Activated naive CD8-positive, alpha-beta T cell (primary cell): Measurements from ENCODE around the gene ADGRD2.

ENCODE experiments used
- H3K27ac Mint-ChIP-seq: one replicate; pipeline ENCODE4 v1.8.0; 2021; ENCODE audit warnings: mixed read lengths
- H3K27me3 Mint-ChIP-seq: one replicate; pipeline ENCODE4 v1.8.0; 2021; ENCODE audit warnings: mixed read lengths
- H3K36me3 Mint-ChIP-seq: one replicate; pipeline ENCODE4 v1.8.0; 2021; ENCODE audit warnings: mixed read lengths
- H3K4me1 Mint-ChIP-seq: one replicate; pipeline ENCODE4 v1.8.0; 2021; ENCODE audit warnings: low read depth, mixed read lengths
- H3K4me3 Mint-ChIP-seq: one replicate; pipeline ENCODE4 v1.8.0; 2021; ENCODE audit warnings: mild to moderate bottlenecking, mixed read lengths
- H3K9me3 Mint-ChIP-seq: one replicate; pipeline ENCODE4 v1.8.0; 2021; ENCODE audit warnings: low read depth, mixed read lengths

The ADGRD2 gene

GRCh38 chr9:124475868-124476690 is 25.8 kb downstream of the ADGRD2 start:
- no peak overlapping the region for H3K4me3 Mint-ChIP-seq
- H3K4me1 Mint-ChIP-seq = no peaks in the 10 kb centered on the region
- no peaks in the 10 kb centered on the region for H3K9me3 Mint-ChIP-seq
- H3K27ac Mint-ChIP-seq = no peak overlapping the region
- peaks cover 4% of the 10 kb centered on the region for H3K27me3 Mint-ChIP-seq
- H3K36me3 Mint-ChIP-seq = no peaks in the 10 kb centered on the region

GRCh38 chr9:124477211-124477647 is 27.0 kb downstream of the ADGRD2 start:
- Mint-ChIP-seq H3K4me1 (no peaks in the 10 kb centered on the region), H3K27me3 (peaks cover 1% of the 10 kb centered on the region), H3K27ac (no peak overlapping the region), H3K36me3 (no peaks in the 10 kb centered on the region), H3K9me3 (no peaks in the 10 kb centered on the region), H3K4me3 (no peak overlapping the region)

DNA sequence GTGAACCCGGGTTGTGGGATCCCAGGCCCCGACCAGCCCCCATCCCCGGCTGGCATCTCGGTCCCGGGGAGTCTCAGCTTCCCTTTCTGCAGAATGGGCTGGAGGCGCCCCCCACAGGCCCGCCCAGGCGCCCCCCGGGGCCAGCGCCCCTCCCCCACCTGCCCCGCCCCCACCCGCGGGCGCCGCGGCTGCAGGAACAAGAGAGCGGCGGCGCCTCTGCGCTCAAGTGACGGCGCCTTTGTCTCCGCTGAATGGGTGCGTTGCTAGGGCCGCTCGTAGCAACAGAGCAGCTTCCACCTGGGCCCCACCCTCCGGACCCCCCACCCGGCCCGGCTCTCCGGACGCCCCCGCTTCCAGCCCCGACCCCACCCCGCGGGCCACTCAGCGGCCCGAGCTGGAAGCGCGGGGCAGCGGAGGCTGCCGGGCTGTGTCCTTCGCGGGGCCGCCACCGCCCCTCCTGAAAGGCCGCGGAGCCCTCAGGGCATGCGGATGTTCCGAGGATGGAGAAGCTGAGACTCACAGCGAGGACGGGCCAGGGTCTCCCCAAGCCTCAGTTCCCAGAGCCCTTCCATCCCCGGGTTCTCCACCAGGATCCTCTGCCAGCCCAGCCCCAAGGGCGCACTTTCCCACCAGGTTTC is 27.5 kb downstream of the ADGRD2 start:
- Mint-ChIP-seq H3K36me3 (no peaks in the 10 kb centered on the region), H3K4me3 (no peak overlapping the region), H3K9me3 (no peaks in the 10 kb centered on the region), H3K4me1 (no peaks in the 10 kb centered on the region), H3K27ac (no peak overlapping the region), H3K27me3 (peaks cover 1% of the 10 kb centered on the region)

GRCh38 chr9:124478354-124478753 is 28.1 kb downstream of the ADGRD2 start:
- no peak overlapping the region for H3K27ac Mint-ChIP-seq

DNA sequence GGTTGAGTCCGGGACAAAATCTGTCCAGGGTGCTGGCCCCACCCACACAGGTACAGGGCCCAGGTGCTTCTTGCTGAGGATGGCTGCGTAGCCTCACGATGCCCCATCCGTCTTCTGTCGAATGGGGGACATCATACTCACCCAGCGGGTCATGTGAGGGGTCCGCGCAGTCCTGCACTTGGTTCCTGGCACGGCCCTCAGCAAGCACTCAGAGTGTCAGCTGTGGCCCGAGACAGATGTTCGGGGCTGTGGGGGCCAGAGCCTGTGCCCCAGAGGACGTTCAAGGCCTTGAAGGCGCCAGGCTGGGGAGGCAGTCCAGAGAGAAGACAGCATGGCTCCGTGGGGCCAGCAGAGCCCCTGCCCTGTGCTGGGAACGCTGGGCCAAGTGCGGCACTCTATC is 29.1 kb downstream of the ADGRD2 start:
- H3K4me1 Mint-ChIP-seq = no peaks in the 10 kb centered on the region
- no peak overlapping the region for H3K27ac Mint-ChIP-seq
- no peaks in the 10 kb centered on the region for H3K9me3 Mint-ChIP-seq
- H3K27me3 Mint-ChIP-seq = no peaks in the 10 kb centered on the region
- H3K4me3 Mint-ChIP-seq = no peak overlapping the region
- H3K36me3 Mint-ChIP-seq = no peaks in the 10 kb centered on the region

More at GRCh38 chr9:124478354-124478753, 28.1 kb downstream of the ADGRD2 start:
- no peaks in the 10 kb centered on the region for H3K9me3 Mint-ChIP-seq
- H3K36me3 Mint-ChIP-seq = no peaks in the 10 kb centered on the region
- H3K27me3 Mint-ChIP-seq = peaks cover 1% of the 10 kb centered on the region
- no peak overlapping the region for H3K4me3 Mint-ChIP-seq
- no peaks in the 10 kb centered on the region for H3K4me1 Mint-ChIP-seq

GRCh38 chr9:124479947-124480620 is 29.8 kb downstream of the ADGRD2 start:
- Mint-ChIP-seq H3K4me1 (no peaks in the 10 kb centered on the region), H3K27ac (no peak overlapping the region), H3K4me3 (no peak overlapping the region), H3K9me3 (no peaks in the 10 kb centered on the region), H3K27me3 (no peaks in the 10 kb centered on the region), H3K36me3 (no peaks in the 10 kb centered on the region)

DNA sequence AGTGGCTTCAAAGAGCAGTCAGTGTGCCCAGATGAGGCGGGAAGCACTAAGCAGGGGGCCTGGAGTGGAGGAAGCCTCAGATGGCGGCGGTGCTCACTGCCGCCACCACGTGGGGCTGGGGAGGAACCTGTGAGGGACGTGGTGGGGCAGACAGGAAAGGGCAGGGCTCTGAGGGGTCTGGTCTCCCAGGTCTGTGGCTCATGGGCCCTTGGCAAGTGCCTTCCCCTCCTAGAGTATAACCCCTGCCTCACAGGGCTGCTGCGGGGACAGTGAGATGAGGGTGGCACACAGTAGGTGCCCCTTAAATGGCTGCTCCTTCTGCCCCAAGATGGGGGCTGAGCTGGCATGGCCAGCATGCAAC is 30.4 kb downstream of the ADGRD2 start:
- H3K9me3 Mint-ChIP-seq = no peaks in the 10 kb centered on the region
- no peaks in the 10 kb centered on the region for H3K27me3 Mint-ChIP-seq
- H3K36me3 Mint-ChIP-seq = no peaks in the 10 kb centered on the region
- no peaks in the 10 kb centered on the region for H3K4me1 Mint-ChIP-seq
- H3K4me3 Mint-ChIP-seq = no peak overlapping the region
- H3K27ac Mint-ChIP-seq = no peak overlapping the region

GRCh38 chr9:124481115-124481514 is 30.9 kb downstream of the ADGRD2 start:
- no peak overlapping the region for H3K27ac Mint-ChIP-seq
- H3K4me1 Mint-ChIP-seq = no peaks in the 10 kb centered on the region
- H3K9me3 Mint-ChIP-seq = no peaks in the 10 kb centered on the region
- H3K27me3 Mint-ChIP-seq = no peaks in the 10 kb centered on the region
- no peak overlapping the region for H3K4me3 Mint-ChIP-seq
- no peaks in the 10 kb centered on the region for H3K36me3 Mint-ChIP-seq

DNA sequence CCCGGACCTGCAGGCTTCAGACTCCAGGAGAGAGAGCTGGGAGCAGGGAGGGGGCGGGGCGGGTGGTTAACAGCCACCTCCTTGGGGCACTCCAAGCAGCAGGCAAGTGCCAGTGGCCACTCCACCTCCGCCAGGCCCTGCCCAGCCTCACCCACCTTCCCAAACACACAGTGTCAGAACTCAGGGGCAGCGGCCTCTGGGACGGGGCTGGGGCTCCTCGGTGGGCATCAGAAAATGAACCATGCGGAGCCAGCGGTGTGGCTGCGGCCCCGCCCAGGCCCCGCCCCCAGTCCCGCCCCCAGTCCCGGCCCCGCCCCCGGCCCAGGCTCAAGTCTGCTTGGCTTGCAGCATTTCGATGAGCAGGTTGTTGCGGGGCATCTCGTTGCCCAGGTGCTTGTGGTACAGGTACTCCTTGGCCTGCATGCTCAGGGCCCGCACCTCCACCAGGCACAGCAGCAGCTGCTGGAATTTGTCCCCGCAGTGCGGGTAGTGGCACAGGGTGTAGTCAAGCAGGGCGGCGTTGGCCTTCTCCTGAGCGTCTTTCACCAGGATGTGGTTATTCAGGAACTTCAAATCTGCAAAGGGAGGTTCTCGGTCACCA is 32.3 kb downstream of the ADGRD2 start:
- Mint-ChIP-seq H3K27me3 (no peaks in the 10 kb centered on the region), H3K36me3 (no peaks in the 10 kb centered on the region), H3K4me3 (no peak overlapping the region), H3K9me3 (no peaks in the 10 kb centered on the region), H3K27ac (no peak overlapping the region), H3K4me1 (no peaks in the 10 kb centered on the region)

DNA sequence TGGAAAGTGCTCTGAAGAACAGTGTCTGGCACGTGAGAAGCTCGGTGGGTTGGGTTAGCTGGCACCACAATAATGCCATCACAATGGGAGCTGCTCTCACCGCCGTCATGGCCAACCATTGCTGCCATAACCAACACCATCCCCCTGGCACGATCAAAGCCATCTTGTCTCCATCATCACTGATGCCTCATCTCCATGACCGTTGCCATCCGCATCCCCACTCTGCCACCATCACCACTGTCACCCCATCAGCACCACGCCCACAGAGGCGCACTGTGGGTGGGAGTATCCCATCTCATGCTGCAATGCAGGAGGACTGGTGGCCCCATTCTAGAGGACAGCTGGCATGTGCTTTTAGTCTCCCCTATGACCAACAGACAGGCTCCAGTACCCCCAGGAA is 33.2 kb downstream of the ADGRD2 start:
- H3K4me1 Mint-ChIP-seq = no peaks in the 10 kb centered on the region
- H3K4me3 Mint-ChIP-seq = no peak overlapping the region
- no peaks in the 10 kb centered on the region for H3K27me3 Mint-ChIP-seq
- H3K36me3 Mint-ChIP-seq = no peaks in the 10 kb centered on the region
- no peaks in the 10 kb centered on the region for H3K9me3 Mint-ChIP-seq
- no peak overlapping the region for H3K27ac Mint-ChIP-seq

- H3K27ac Mint-ChIP-seq = no peak overlapping the region
- H3K4me1 Mint-ChIP-seq = no peaks in the 10 kb centered on the region
- H3K36me3 Mint-ChIP-seq = no peaks in the 10 kb centered on the region
- no peaks in the 10 kb centered on the region for H3K27me3 Mint-ChIP-seq
- H3K9me3 Mint-ChIP-seq = no peaks in the 10 kb centered on the region
- H3K4me3 Mint-ChIP-seq = no peak overlapping the region
Measured at GRCh38 chr9:124485201-124485600, 35.0 kb downstream of the ADGRD2 start.

DNA sequence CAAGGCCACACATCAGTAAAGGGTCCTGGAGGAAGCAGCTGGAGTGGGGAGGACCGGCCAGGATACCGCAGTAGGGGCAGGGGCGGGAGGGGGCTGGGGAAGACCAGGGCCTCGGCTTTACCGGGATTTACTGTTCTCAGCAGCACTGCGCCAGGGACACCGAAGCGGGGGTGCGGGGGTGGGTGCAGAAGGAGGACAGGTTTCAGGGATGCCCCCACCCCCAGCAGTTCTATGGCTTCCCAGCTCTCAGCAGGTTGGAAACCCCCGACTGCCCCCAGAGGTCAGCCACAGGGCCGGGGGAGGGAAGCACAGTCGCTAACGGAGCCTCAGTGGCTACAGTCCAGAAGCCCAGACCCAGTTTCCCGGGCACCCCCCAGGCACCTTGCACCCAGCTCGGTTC is 35.7 kb downstream of the ADGRD2 start:
- H3K36me3 Mint-ChIP-seq = no peaks in the 10 kb centered on the region
- H3K4me1 Mint-ChIP-seq = no peaks in the 10 kb centered on the region
- H3K4me3 Mint-ChIP-seq = no peak overlapping the region
- no peak overlapping the region for H3K27ac Mint-ChIP-seq
- no peaks in the 10 kb centered on the region for H3K27me3 Mint-ChIP-seq
- H3K9me3 Mint-ChIP-seq = no peaks in the 10 kb centered on the region

GRCh38 chr9:124486778-124487259 is 36.6 kb downstream of the ADGRD2 start:
- Mint-ChIP-seq H3K4me3 (no peak overlapping the region), H3K9me3 (no peaks in the 10 kb centered on the region), H3K36me3 (no peaks in the 10 kb centered on the region), H3K27ac (no peak overlapping the region), H3K27me3 (no peaks in the 10 kb centered on the region), H3K4me1 (no peaks in the 10 kb centered on the region)

DNA sequence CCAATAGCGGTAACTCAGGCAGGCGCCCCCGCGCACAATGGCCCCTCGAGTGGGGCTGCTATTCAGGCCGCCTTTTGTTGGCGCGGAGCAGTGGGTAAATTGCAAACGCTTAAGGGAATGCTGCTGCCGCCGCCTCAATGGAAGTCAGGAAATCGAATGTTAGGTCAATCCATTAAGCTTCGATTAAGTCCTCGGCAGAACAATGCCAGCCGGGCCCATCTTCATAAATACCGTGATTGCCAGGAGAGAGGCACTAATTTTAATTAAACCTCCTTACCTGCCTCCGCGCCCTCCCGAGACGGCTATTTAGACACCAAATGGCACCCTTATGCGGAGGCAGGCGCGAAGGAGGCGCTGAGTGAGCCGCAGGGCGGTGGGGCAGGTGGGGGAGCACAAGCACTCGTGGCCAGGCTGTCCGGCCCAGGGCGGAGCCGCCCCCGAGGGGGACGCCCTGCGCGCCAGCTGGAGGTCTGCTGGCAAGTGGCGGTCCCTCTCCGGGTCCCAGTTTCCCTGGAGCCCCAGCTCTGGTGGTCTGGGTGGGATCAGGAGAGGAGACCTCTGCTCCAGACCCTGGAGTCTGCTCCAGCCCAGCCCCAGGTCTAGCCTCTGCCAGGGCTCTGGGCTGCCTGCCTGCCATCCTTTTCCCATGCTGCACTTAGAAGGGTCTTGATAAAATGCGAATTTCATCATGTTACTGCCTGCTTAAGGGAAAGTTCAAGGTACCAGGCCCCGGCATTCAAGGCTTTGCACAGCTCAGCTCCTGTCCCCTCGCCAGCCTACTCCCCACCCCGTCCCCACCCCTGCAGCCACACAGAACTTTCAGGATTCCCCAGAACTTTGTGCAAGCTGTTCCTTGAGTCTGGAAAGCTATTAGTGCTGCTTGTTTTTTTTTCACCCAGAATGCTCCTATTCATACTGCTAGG is 37.3 kb downstream of the ADGRD2 start:
- Mint-ChIP-seq H3K9me3 (no peaks in the 10 kb centered on the region), H3K4me3 (no peak overlapping the region), H3K4me1 (no peaks in the 10 kb centered on the region), H3K36me3 (no peaks in the 10 kb centered on the region), H3K27ac (no peak overlapping the region), H3K27me3 (no peaks in the 10 kb centered on the region)
